ENCODE measurements around the gene SERPINA1.
A peak's percentile ranks its signal among the peaks of the same experiment; 100 is the strongest.

SERPINA1 gene

DNA sequence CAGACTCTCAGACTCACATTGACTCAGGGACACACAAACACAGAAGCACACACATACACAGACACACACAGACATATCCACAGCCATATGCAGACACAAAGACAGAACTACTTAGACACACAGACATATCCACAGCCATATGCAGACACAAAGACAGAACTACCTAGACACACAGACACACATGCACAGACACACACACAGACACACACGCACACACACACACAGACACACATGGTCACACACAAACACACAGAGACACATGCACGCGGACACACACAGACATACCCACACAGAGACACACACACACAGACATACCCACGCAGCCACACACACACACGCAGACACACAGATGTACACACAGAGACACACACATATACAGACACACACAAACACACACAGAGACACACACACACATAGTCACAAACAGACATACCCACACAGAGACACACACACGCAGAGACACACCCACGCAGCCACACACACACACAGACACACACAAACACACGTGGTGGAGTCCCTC lies 25.7 kb downstream of the SERPINA1 start:
- H3K4me3 ChIP-seq (ENCODE audit: low read depth, low read length), result no peak overlapping the region
- TF ChIP-seq, protein P1, sequence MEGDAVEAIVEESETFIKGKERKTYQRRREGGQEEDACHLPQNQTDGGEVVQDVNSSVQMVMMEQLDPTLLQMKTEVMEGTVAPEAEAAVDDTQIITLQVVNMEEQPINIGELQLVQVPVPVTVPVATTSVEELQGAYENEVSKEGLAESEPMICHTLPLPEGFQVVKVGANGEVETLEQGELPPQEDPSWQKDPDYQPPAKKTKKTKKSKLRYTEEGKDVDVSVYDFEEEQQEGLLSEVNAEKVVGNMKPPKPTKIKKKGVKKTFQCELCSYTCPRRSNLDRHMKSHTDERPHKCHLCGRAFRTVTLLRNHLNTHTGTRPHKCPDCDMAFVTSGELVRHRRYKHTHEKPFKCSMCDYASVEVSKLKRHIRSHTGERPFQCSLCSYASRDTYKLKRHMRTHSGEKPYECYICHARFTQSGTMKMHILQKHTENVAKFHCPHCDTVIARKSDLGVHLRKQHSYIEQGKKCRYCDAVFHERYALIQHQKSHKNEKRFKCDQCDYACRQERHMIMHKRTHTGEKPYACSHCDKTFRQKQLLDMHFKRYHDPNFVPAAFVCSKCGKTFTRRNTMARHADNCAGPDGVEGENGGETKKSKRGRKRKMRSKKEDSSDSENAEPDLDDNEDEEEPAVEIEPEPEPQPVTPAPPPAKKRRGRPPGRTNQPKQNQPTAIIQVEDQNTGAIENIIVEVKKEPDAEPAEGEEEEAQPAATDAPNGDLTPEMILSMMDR (IDR thresholded peaks at IDR 0.05; ENCODE audit: borderline replicate concordance, insufficient read depth, low read depth, low read length), result no peak

- TF ChIP-seq, protein P1 (IDR thresholded peaks at IDR 0.05; ENCODE audit: borderline replicate concordance, insufficient read depth, low read depth, low read length), result no peak
Measured at GRCh38 chr14:94361682-94362081, 26.7 kb downstream of the SERPINA1 start.

DNA sequence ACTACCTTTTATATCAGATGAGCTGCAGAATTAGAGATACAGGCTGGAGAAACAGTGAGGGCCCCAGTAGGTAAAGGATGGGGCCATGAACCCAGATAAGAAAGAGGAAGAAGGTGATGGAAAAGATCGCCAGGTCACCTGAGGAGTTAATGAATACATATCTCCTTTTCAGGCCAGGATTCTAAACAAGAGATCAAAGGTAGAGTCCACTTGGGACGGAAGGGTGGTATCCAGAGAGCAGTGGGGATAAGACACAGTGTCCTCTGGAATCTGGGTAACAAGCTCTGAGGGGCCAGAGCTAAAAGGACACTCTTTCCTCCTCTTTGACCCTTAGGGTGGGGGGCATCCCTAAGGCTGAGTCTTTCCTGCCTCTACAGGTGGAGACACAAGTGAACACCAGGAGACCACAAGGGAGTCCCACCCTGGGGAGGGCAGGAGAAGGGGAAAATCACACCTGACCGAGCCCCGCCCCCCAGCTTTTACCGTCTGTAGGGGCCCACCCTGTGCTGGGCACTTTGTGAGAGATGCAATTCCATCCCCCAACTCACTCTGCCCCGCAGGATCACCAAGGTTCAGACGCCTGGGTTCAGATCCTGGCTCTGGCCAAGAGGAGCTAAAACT lies 27.3 kb downstream of the SERPINA1 start:
- TF ChIP-seq, protein P1 (IDR thresholded peaks at IDR 0.05; ENCODE audit: borderline replicate concordance, insufficient read depth, low read depth, low read length), result no peak
- no peak overlapping the region for H3K4me3 ChIP-seq (ENCODE audit: low read depth, low read length)

More at GRCh38 chr14:94361682-94362081, 26.7 kb downstream of the SERPINA1 start:
- no peak overlapping the region for H3K4me3 ChIP-seq (ENCODE audit: low read depth, low read length)

DNA sequence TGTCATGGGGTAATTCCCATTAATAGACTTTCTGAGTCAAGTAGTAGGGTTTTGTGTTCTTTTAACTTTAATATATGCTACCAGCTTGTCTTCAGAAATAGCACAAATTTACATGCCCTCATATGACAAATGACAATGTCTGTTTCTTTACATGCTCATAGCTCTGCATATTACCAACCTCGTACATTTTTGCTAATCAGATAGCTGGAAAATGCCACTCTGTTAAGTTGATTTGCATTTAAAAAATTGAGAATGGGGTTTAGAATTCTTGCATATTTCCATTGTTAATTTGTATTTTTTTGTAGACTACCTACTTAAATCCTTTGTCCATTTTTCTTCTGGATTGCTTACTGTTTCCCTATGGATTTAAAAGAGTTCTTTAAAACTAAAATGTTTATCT lies 31.2 kb downstream of the SERPINA1 start:
- TF ChIP-seq, protein P1 (IDR thresholded peaks at IDR 0.05; ENCODE audit: borderline replicate concordance, insufficient read depth, low read depth, low read length), result no peak
- H3K4me3 ChIP-seq (ENCODE audit: low read depth, low read length), result no peak overlapping the region

DNA sequence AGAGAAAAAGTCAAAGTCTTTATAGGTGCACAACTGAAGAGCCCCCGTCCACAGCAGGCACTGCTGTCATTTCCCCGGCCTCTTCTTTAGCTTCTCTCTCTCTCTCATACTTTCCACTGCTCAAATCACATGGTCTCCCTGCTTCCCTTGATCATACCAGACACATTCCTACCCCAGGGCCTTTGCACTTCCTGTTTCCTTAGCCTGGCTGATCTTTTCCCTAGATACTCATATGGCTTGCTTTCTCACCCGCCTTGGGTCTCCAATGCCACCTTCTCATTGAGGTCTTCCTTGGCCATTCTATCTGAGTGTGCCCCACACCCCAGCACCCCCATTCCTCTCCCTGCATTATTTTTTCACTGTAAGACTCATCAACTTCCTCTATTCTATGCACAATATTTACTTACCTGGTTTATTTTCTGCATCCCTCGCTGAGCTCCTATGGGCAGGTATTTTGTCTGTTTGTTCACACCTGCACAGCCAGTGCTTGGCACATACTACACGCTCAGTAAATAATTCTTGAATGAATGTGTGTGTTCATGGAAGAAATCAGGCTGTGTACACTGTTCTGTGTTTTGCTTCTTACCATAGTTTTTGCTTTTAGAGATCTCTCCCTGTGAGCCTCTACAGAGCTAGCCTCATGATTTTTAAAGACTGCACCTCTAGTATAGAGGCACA lies 31.9 kb downstream of the SERPINA1 start:
- H3K4me3 ChIP-seq (ENCODE audit: low read depth, low read length), result no peak overlapping the region
- TF ChIP-seq, protein P1 (IDR thresholded peaks at IDR 0.05; ENCODE audit: borderline replicate concordance, insufficient read depth, low read depth, low read length), result no peak

- TF ChIP-seq, protein P1 (IDR thresholded peaks at IDR 0.05; ENCODE audit: borderline replicate concordance, insufficient read depth, low read depth, low read length), result peak; percentile 19; the same call in 1 of the 2 replicates
- no peak overlapping the region for H3K4me3 ChIP-seq (ENCODE audit: low read depth, low read length)
Measured at GRCh38 chr14:94355191-94355794, 33.1 kb downstream of the SERPINA1 start.

Measured in GM12875 (cell line).